Dendritic cell treated with granulocyte-macrophage colony-stimulating factor and Interleukin-4, amounts not matched to agents 40 ng/mL and 50 ng/mL, for 4 days (primary cell): Measurements from ENCODE around the gene C2orf42.
"Not testable (repeated sequence)": the region's sequence is repeated elsewhere in the genome, so short reads cannot be mapped to it uniquely, and the experiment has no call there.

Source experiments
- H3K27ac Mint-ChIP-seq: one replicate; pipeline ENCODE4 v1.8.0; 2022; ENCODE audit warnings: mild to moderate bottlenecking, mixed read lengths
- H3K27me3 Mint-ChIP-seq: one replicate; pipeline ENCODE4 v1.8.0; 2022; ENCODE audit warnings: mild to moderate bottlenecking, mixed read lengths
- H3K36me3 Mint-ChIP-seq: one replicate; pipeline ENCODE4 v1.8.0; 2022; ENCODE audit warnings: low read depth, mixed read lengths
- H3K4me1 Mint-ChIP-seq: one replicate; pipeline ENCODE4 v1.8.0; 2022; ENCODE audit warnings: low read depth, mixed read lengths
- H3K4me3 Mint-ChIP-seq: one replicate; pipeline ENCODE4 v1.8.0; 2022; ENCODE audit warnings: mild to moderate bottlenecking, moderate library complexity, mixed read lengths
- H3K9me3 Mint-ChIP-seq: one replicate; pipeline ENCODE4 v1.8.0; 2022; ENCODE audit warnings: mixed read lengths
- intact Hi-C: fragments of 100-400 bp; cut with micrococcal nuclease; formaldehyde crosslinking; loops from one replicate; pipeline ENCODE4 v1.15.0; 2022

The C2orf42 gene

GRCh38 chr2:70190418-70191243, at the start of gene C2orf42:
Gene C2orf42, minus strand, starts transcription at chr2:70191019. Its CDS starts 9,034 bp downstream, at chr2:70181985.
- H3K27me3 Mint-ChIP-seq = no peaks in the 10 kb centered on the region
- no peaks in the 10 kb centered on the region for H3K9me3 Mint-ChIP-seq
- peaks cover 16% of the 10 kb centered on the region for H3K36me3 Mint-ChIP-seq
- peaks cover 19% of the 10 kb centered on the region for H3K4me1 Mint-ChIP-seq
- intact Hi-C loops = loop anchor here (2.0 kb wide), 2 partner anchors 66 to 102 kb away; partner anchors contain the start of gene SNRPG
- peak within 1 kb of the TSS; percentile 98 for H3K27ac Mint-ChIP-seq
- H3K4me3 Mint-ChIP-seq = peak within 1 kb of the TSS; percentile 87

GRCh38 chr2:70240599-70240998, 49.8 kb upstream of the C2orf42 start:
- Mint-ChIP-seq H3K36me3 (peaks cover 24% of the 10 kb centered on the region), H3K27ac (no peak overlapping the region), H3K27me3 (no peaks in the 10 kb centered on the region), H3K9me3 (no peaks in the 10 kb centered on the region), H3K4me1 (peaks cover 29% of the 10 kb centered on the region), H3K4me3 (no peak overlapping the region)
- intact Hi-C loops = no loop called here

GRCh38 chr2:70233926-70234325, 43.1 kb upstream of the C2orf42 start:
- intact Hi-C loops = no loop called here
- Mint-ChIP-seq H3K4me3 (no peak overlapping the region), H3K36me3 (peaks cover 73% of the 10 kb centered on the region), H3K27ac (no peak overlapping the region), H3K4me1 (no peaks in the 10 kb centered on the region), H3K9me3 (no peaks in the 10 kb centered on the region), H3K27me3 (no peaks in the 10 kb centered on the region)

DNA sequence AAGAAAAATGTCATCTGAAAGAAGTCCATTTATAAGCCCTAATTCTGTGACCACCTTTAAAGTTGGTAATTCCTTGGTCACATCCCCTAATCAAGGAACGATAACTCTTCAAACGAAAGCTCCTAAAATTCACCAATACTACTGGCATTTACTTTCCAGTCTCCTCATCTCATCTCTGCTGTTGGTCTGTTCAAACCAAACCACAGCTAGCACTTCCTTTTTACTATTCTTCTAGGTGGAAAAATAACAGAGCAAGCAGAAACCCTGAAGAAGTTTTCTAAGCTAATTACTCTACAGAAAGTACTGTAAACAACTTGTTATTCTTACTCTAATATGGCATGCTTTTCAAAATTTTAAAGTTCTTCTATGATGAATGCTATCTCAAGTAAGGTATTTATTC, 36.0 kb upstream of the C2orf42 start:
- H3K27me3 Mint-ChIP-seq = no peaks in the 10 kb centered on the region
- peaks cover 85% of the 10 kb centered on the region for H3K36me3 Mint-ChIP-seq
- H3K9me3 Mint-ChIP-seq = no peaks in the 10 kb centered on the region
- no peaks in the 10 kb centered on the region for H3K4me1 Mint-ChIP-seq
- no peak overlapping the region for H3K4me3 Mint-ChIP-seq
- intact Hi-C loops = loop anchor here (10.0 kb wide), 1 partner anchor 892 kb away; no protein-coding TSS in a partner anchor
- H3K27ac Mint-ChIP-seq = no peak overlapping the region

DNA sequence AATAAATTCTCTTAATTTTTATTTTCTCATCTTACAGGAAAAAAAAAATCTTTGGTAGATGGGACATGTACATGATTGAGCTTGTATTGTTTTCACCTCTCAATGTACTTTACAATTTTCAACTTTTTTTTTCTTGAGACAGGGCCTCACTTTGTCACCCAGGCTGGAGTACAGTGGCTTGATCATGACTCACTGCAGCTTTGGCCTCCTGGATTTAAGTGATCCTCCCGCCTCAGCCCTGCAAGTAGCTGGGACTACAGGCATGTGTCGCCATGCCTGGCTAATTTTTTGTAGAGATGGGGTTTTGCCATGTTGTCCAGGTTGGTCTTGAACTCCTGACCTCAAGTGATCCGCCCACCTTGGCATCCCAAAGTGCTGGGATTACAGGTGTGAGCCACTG, 32.5 kb upstream of the C2orf42 start:
- H3K4me3 Mint-ChIP-seq, H3K4me1 Mint-ChIP-seq, H3K27ac Mint-ChIP-seq, H3K27me3 Mint-ChIP-seq, H3K9me3 Mint-ChIP-seq: not testable (repeated sequence)
- intact Hi-C loops = loop anchor here (10.0 kb wide), 1 partner anchor 889 kb away; no protein-coding TSS in a partner anchor
- H3K36me3 Mint-ChIP-seq = peaks cover 88% of the 10 kb centered on the region

- no peak overlapping the region for H3K27ac Mint-ChIP-seq
- no peaks in the 10 kb centered on the region for H3K27me3 Mint-ChIP-seq
- no peak overlapping the region for H3K4me3 Mint-ChIP-seq
- H3K4me1 Mint-ChIP-seq = no peaks in the 10 kb centered on the region
- no peaks in the 10 kb centered on the region for H3K9me3 Mint-ChIP-seq
- peaks cover 78% of the 10 kb centered on the region for H3K36me3 Mint-ChIP-seq
- intact Hi-C loops = no loop called here
Observed at GRCh38 chr2:70214953-70215549, 24.2 kb upstream of the C2orf42 start.

DNA sequence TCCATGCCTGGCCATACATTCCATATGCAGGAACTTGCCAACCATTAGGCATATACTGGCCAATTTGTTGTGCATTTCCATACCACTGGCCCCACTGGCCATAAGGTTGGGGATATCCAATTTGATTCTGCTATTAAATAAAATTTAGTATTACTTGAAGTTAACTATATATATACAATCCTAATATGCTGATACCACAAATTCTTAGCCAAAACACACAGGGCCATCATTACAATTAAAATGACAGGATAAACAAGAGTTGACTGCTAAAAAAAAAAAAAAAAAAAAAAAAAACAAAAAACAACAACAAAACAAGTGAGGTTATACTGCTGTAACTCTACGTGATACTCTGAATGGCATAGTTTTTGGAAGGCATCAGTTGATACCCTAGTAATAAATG, 23.5 kb upstream of the C2orf42 start:
- H3K27ac Mint-ChIP-seq = no peak overlapping the region
- intact Hi-C loops = no loop called here
- no peak overlapping the region for H3K4me3 Mint-ChIP-seq
- H3K36me3 Mint-ChIP-seq = peaks cover 78% of the 10 kb centered on the region
- no peaks in the 10 kb centered on the region for H3K9me3 Mint-ChIP-seq
- H3K27me3 Mint-ChIP-seq = no peaks in the 10 kb centered on the region
- no peaks in the 10 kb centered on the region for H3K4me1 Mint-ChIP-seq

DNA sequence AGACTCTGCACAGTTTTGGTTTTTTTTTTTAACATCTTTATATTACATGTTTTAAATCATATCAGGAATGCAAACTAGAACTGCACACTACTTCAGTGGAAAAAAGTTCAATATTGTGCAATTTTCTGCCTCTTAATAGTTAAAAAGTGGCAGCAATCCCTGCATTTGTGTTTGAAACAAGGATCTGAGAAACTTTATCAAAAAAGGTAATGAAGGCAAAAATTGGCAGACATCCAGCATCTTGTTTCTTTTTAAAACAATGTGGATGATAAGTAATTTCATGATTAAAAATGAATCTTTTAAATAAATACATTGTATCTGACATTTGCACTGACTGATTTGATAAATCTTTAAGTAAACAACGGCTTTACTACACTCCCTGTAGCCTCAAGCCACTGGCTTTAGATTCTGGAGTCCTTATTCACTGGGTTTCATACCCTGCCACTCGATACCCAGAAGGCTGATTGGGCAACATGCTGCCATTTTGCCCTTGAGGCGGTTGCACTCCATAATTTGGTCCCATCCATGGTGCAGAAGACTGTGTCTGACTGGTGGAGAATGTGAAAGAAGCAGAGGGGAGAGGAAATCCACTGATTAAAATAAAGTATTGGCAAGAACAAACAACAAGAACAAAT, 21.6 kb upstream of the C2orf42 start:
- Mint-ChIP-seq H3K27ac (no peak overlapping the region), H3K9me3 (no peaks in the 10 kb centered on the region), H3K27me3 (no peaks in the 10 kb centered on the region), H3K4me3 (no peak overlapping the region), H3K36me3 (peaks cover 58% of the 10 kb centered on the region), H3K4me1 (no peaks in the 10 kb centered on the region)
- intact Hi-C loops = no loop called here

DNA sequence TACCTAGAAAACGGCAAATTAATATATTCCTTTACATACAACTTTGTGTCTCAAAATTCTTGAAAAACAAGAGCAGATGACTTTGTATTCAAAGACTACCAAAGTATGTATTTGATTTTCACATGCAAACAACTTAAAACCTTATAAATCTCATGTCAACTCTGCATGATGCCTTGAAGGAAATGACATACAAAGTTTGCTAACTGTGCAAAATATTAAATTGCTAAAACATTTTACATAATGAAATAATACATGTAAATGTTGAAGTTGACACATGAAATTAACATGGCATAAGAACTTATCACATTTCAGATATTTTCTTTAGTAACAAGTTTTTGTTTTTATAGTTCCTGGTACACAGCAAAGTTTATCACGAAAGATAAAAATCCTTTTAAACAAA, 20.8 kb upstream of the C2orf42 start:
- Mint-ChIP-seq H3K27me3 (no peaks in the 10 kb centered on the region), H3K9me3 (no peaks in the 10 kb centered on the region), H3K4me3 (no peak overlapping the region), H3K36me3 (peaks cover 50% of the 10 kb centered on the region), H3K27ac (no peak overlapping the region), H3K4me1 (no peaks in the 10 kb centered on the region)
- intact Hi-C loops = no loop called here

DNA sequence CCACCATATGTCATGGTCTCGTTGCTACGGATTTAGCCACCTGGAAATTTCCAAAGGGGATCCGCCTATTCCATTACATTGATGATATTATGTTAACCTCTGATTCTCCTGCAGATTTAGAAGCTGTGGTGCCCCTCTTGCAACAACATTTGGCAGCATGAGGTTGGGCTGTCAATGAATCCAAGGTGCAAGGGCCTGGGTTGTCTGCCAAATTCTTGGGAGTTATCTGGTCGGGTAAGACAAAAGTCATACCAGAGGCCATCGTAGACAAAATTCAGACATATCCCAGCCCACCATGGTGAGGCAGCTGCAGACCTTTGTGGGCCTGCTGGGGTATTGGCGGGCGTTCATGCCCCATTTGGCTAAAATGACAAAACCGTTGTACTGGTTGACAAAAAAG, 13.6 kb upstream of the C2orf42 start:
- H3K4me3 Mint-ChIP-seq = no peak overlapping the region
- peaks cover under 1% of the 10 kb centered on the region for H3K36me3 Mint-ChIP-seq
- intact Hi-C loops = no loop called here
- no peaks in the 10 kb centered on the region for H3K4me1 Mint-ChIP-seq
- no peaks in the 10 kb centered on the region for H3K9me3 Mint-ChIP-seq
- no peak overlapping the region for H3K27ac Mint-ChIP-seq
- H3K27me3 Mint-ChIP-seq = no peaks in the 10 kb centered on the region

DNA sequence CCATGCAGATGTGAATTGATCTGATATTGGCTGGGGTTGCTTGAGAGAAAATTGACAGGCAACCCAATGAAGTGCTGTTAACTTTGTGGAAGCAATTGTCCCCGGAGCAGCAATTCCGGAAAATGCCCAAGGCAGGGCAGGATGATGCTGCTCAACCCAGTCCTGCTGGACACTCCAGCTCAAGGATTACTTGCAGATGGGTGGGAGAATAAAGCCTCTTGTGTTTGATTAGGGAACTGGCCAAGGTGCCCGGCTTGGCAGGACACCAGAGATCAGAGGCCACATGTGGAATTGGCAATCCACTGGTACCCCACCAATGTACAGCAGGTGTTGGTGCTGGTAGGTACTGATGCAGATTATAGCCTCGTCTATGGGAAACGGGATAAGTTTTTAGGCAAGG, 12.3 kb upstream of the C2orf42 start:
- H3K4me3 Mint-ChIP-seq = no peak overlapping the region
- intact Hi-C loops = no loop called here
- H3K9me3 Mint-ChIP-seq = no peaks in the 10 kb centered on the region
- H3K27ac Mint-ChIP-seq = no peak overlapping the region
- no peaks in the 10 kb centered on the region for H3K27me3 Mint-ChIP-seq
- H3K4me1 Mint-ChIP-seq = no peaks in the 10 kb centered on the region
- H3K36me3 Mint-ChIP-seq = no peaks in the 10 kb centered on the region

- H3K36me3 Mint-ChIP-seq = no peaks in the 10 kb centered on the region
- intact Hi-C loops = no loop called here
- no peaks in the 10 kb centered on the region for H3K4me1 Mint-ChIP-seq
- H3K27ac Mint-ChIP-seq = no peak overlapping the region
- H3K4me3 Mint-ChIP-seq = no peak overlapping the region
- no peaks in the 10 kb centered on the region for H3K27me3 Mint-ChIP-seq
- H3K9me3 Mint-ChIP-seq = no peaks in the 10 kb centered on the region
Observed at GRCh38 chr2:70202236-70202806, 11.5 kb upstream of the C2orf42 start.

DNA sequence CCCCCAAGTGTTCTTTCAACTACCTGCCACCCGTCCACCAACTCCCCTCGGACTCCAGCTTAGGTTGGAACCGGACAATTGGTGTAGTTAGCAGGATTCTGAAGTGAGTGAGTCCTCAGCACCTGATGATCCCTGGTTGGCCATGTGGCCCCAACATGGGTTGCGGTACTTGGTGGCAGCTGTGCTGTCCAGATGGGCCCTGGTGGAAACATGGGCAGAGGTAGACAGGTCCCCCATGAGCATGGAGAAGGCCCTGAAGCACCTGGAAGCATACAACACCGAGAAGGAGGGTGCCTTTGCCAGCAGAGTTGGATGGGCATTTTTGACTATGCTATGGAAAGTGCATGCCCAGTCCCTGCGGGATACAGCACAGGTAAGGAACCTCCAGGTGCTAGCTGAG, 11.0 kb upstream of the C2orf42 start:
- no peaks in the 10 kb centered on the region for H3K27me3 Mint-ChIP-seq
- intact Hi-C loops = no loop called here
- no peaks in the 10 kb centered on the region for H3K4me1 Mint-ChIP-seq
- H3K4me3 Mint-ChIP-seq = no peak overlapping the region
- H3K27ac Mint-ChIP-seq = no peak overlapping the region
- H3K36me3 Mint-ChIP-seq = no peaks in the 10 kb centered on the region
- no peaks in the 10 kb centered on the region for H3K9me3 Mint-ChIP-seq

GRCh38 chr2:70201225-70201768, 10.5 kb upstream of the C2orf42 start:
- no peaks in the 10 kb centered on the region for H3K36me3 Mint-ChIP-seq
- H3K4me3 Mint-ChIP-seq = no peak overlapping the region
- H3K4me1 Mint-ChIP-seq = no peaks in the 10 kb centered on the region
- H3K27ac Mint-ChIP-seq = no peak overlapping the region
- H3K9me3 Mint-ChIP-seq = no peaks in the 10 kb centered on the region
- H3K27me3 Mint-ChIP-seq = no peaks in the 10 kb centered on the region
- intact Hi-C loops = no loop called here
